ENCODE results near the gene DDX18. TPM values are rescaled to one million over a fixed set of nuclear protein-coding genes. Genes with fewer than 3 reads are reported as not detected.

The DDX18 gene
- total RNA-seq, 1 donor from 2014 or later, result 75.7 TPM

GRCh38 chr2:117832905-117833613 lies 18.6 kb downstream of the DDX18 start:
- TF ChIP-seq CTCF (IDR thresholded peaks at IDR 0.05; ENCODE audit: partially characterized antibody, unreplicated experiment), result no peak
- H3K27me3 Mint-ChIP-seq (ENCODE audit: unreplicated experiment), result peaks cover 4% of the 10 kb centered on the region
- H3K4me3 Mint-ChIP-seq (ENCODE audit: unreplicated experiment), result no peak overlapping the region
- H3K36me3 Mint-ChIP-seq (ENCODE audit: unreplicated experiment), result no peaks in the 10 kb centered on the region
- DNase-seq, result no peak
- peaks cover 2% of the 10 kb centered on the region for H3K9me3 Mint-ChIP-seq (ENCODE audit: unreplicated experiment)
- peaks cover 2% of the 10 kb centered on the region for H3K4me1 Mint-ChIP-seq (ENCODE audit: low read depth, unreplicated experiment)
- no peak overlapping the region for H3K27ac Mint-ChIP-seq (ENCODE audit: unreplicated experiment)

GRCh38 chr2:117833911-117834310 lies 19.4 kb downstream of the DDX18 start:
- H3K27ac Mint-ChIP-seq (ENCODE audit: unreplicated experiment), result peak overlapping the region; percentile 1
- H3K36me3 Mint-ChIP-seq (ENCODE audit: unreplicated experiment), result no peaks in the 10 kb centered on the region
- H3K9me3 Mint-ChIP-seq (ENCODE audit: unreplicated experiment), result peaks cover 2% of the 10 kb centered on the region
- peaks cover 4% of the 10 kb centered on the region for H3K27me3 Mint-ChIP-seq (ENCODE audit: unreplicated experiment)
- no peak for TF ChIP-seq CTCF (IDR thresholded peaks at IDR 0.05; ENCODE audit: partially characterized antibody, unreplicated experiment)
- H3K4me3 Mint-ChIP-seq (ENCODE audit: unreplicated experiment), result no peak overlapping the region
- DNase-seq, result no peak
- peaks cover 2% of the 10 kb centered on the region for H3K4me1 Mint-ChIP-seq (ENCODE audit: low read depth, unreplicated experiment)

GRCh38 chr2:117834992-117835391 lies 20.5 kb downstream of the DDX18 start:
- Mint-ChIP-seq H3K4me3 (ENCODE audit: unreplicated experiment) (no peak overlapping the region), H3K27me3 (ENCODE audit: unreplicated experiment) (peaks cover 4% of the 10 kb centered on the region), H3K4me1 (ENCODE audit: low read depth, unreplicated experiment) (peaks cover 2% of the 10 kb centered on the region), H3K27ac (ENCODE audit: unreplicated experiment) (peak overlapping the region; percentile 48), H3K36me3 (ENCODE audit: unreplicated experiment) (no peaks in the 10 kb centered on the region), H3K9me3 (ENCODE audit: unreplicated experiment) (peaks cover 2% of the 10 kb centered on the region)
- DNase-seq, result no peak
- TF ChIP-seq CTCF (IDR thresholded peaks at IDR 0.05; ENCODE audit: partially characterized antibody, unreplicated experiment), result no peak

GRCh38 chr2:117835990-117836760 lies 21.7 kb downstream of the DDX18 start:
- Mint-ChIP-seq H3K9me3 (ENCODE audit: unreplicated experiment) (peaks cover 2% of the 10 kb centered on the region), H3K27me3 (ENCODE audit: unreplicated experiment) (peaks cover 4% of the 10 kb centered on the region), H3K4me1 (ENCODE audit: low read depth, unreplicated experiment) (peaks cover 2% of the 10 kb centered on the region), H3K4me3 (ENCODE audit: unreplicated experiment) (peak overlapping the region; percentile 93), H3K27ac (ENCODE audit: unreplicated experiment) (peak overlapping the region; percentile 92), H3K36me3 (ENCODE audit: unreplicated experiment) (no peaks in the 10 kb centered on the region)
- DNase-seq, result peak; percentile 93
- peak; percentile 81 for TF ChIP-seq CTCF (IDR thresholded peaks at IDR 0.05; ENCODE audit: partially characterized antibody, unreplicated experiment)

- no peak for TF ChIP-seq CTCF (IDR thresholded peaks at IDR 0.05; ENCODE audit: partially characterized antibody, unreplicated experiment)
- no peak for DNase-seq
- H3K4me1 Mint-ChIP-seq (ENCODE audit: low read depth, unreplicated experiment), result peaks cover 3% of the 10 kb centered on the region
- H3K4me3 Mint-ChIP-seq (ENCODE audit: unreplicated experiment), result no peak overlapping the region
- H3K27ac Mint-ChIP-seq (ENCODE audit: unreplicated experiment), result no peak overlapping the region
- no peaks in the 10 kb centered on the region for H3K27me3 Mint-ChIP-seq (ENCODE audit: unreplicated experiment)
- peaks cover 5% of the 10 kb centered on the region for H3K9me3 Mint-ChIP-seq (ENCODE audit: unreplicated experiment)
- H3K36me3 Mint-ChIP-seq (ENCODE audit: unreplicated experiment), result peaks cover 14% of the 10 kb centered on the region
Measured at GRCh38 chr2:117845304-117845703, 30.8 kb downstream of the DDX18 start.

All from glutamatergic neuron (in vitro differentiated cells).